Kidney epithelial cell (primary cell): ENCODE results near the gene LENEP. TPM values are rescaled to one million over a fixed set of nuclear protein-coding genes. Genes with fewer than 3 reads are reported as not detected.

ENCODE experiments used
- DNase-seq: peaks from one replicate; pipeline ENCODE4 v3.0.0-alpha.2; 2010; ENCODE audit warnings: low read depth
- H3K27me3 ChIP-seq: 2 replicates; pipeline ENCODE4 v1.6.0; 2011; ENCODE audit warnings: low read length; ENCODE audit not compliant: control insufficient read depth, insufficient read depth
- H3K36me3 ChIP-seq: 2 replicates; pipeline ENCODE4 v1.5.1; 2011; ENCODE audit warnings: low read length; ENCODE audit not compliant: control insufficient read depth, insufficient read depth
- H3K4me3 ChIP-seq: 2 replicates; pipeline ENCODE4 v1.5.1; 2011; ENCODE audit warnings: low read depth, mild to moderate bottlenecking, control low read depth, low read length
- CTCF ChIP-seq: IDR thresholded peaks from 2 replicates; pipeline ENCODE4 v1.5.1; 2011; ENCODE audit warnings: mild to moderate bottlenecking, moderate library complexity, low read length, control low read depth, inconsistent platforms; ENCODE audit not compliant: insufficient read depth, poor library complexity, severe bottlenecking
- total RNA-seq: library from RNA; depleted of rRNA; stranded (reverse); fragments of >200 nt; gene quantifications from 2 replicates; pipeline ENCODE4 v1.2.3, GENCODE V29; 2015

LENEP gene
- total RNA-seq, 1 donor from 2014 or later = 1.6 TPM

- no peak for DNase-seq
- Histone ChIP-seq H3K4me3 (peak overlapping the region; percentile 50), H3K27me3 (no peaks in the 10 kb centered on the region), H3K36me3 (peaks cover 7% of the 10 kb centered on the region)
- no peak for TF ChIP-seq CTCF
Measured at GRCh38 chr1:154968731-154969130, 24.7 kb upstream of the LENEP start.

- no peak for DNase-seq
- Histone ChIP-seq H3K4me3 (peak overlapping the region; percentile 50), H3K36me3 (peaks cover 7% of the 10 kb centered on the region), H3K27me3 (no peaks in the 10 kb centered on the region)
- no peak for TF ChIP-seq CTCF
Measured at GRCh38 chr1:154969246-154969645, 24.1 kb upstream of the LENEP start.

- DNase-seq = no peak
- Histone ChIP-seq H3K36me3 (peaks cover 6% of the 10 kb centered on the region), H3K27me3 (no peaks in the 10 kb centered on the region), H3K4me3 (peak overlapping the region; percentile 50)
- TF ChIP-seq CTCF = no peak
Measured at GRCh38 chr1:154969860-154970452, 23.4 kb upstream of the LENEP start.

- DNase-seq = peak; percentile 70
Measured at GRCh38 chr1:154970631-154971340, 22.6 kb upstream of the LENEP start, which contains the start of gene SHC1. SHC1 (minus strand) TSS chr1:154970747; CDS start chr1:154970526, 221 bp downstream.

GRCh38 chr1:154971341-154971998 is 21.9 kb upstream of the LENEP start:
- DNase-seq = no peak
- no peak for TF ChIP-seq CTCF
- peaks cover 4% of the 10 kb centered on the region for H3K36me3 ChIP-seq
- H3K27me3 ChIP-seq = no peaks in the 10 kb centered on the region
- no peak overlapping the region for H3K4me3 ChIP-seq

More at GRCh38 chr1:154970631-154971340, 22.6 kb upstream of the LENEP start, which contains the start of gene SHC1:
- Histone ChIP-seq H3K36me3 (peaks cover 4% of the 10 kb centered on the region), H3K27me3 (no peaks in the 10 kb centered on the region), H3K4me3 (peak within 1 kb of the TSS; percentile 50)
- no peak for TF ChIP-seq CTCF

GRCh38 chr1:154972213-154972516 is 21.2 kb upstream of the LENEP start:
- Histone ChIP-seq H3K27me3 (no peaks in the 10 kb centered on the region), H3K4me3 (peak overlapping the region; percentile 23), H3K36me3 (peaks cover 4% of the 10 kb centered on the region)
- no peak for DNase-seq
- no peak for TF ChIP-seq CTCF
